Posterior vena cava (tissue), 2 donors: ENCODE results near the gene IRF4. TPM values are rescaled to one million over a fixed set of nuclear protein-coding genes. Genes with fewer than 3 reads are reported as not detected.

Source experiments
- DNase-seq: peaks from one replicate; pipeline ENCODE4 v3.0.0-alpha.2; 2020; ENCODE audit warnings: low spot score
- intact Hi-C, 2 donors: fragments of 100-400 bp; cut with DNase I; formaldehyde crosslinking; loops; one replicate each; pipeline versions ENCODE4 v1.14.1 to v1.14.2; 2022 to 2023
- total RNA-seq, 2 donors: library from RNA; stranded (reverse); fragmentation: NEBNext Ultra II Directional; extraction: Animal tissue kit (Norgen Biotek cat#: 25700); gene quantifications; one replicate each; pipeline ENCODE4 v1.2.1, GENCODE V29; 2021
- donor health status: DM: yes; HTN: yes; CAD: no.
- donor health status: DM: yes; HTN: yes; CAD: no.

Gene IRF4
- total RNA-seq, 2 donors from 2014 or later, result 1.7 to 2.7 TPM

DNA sequence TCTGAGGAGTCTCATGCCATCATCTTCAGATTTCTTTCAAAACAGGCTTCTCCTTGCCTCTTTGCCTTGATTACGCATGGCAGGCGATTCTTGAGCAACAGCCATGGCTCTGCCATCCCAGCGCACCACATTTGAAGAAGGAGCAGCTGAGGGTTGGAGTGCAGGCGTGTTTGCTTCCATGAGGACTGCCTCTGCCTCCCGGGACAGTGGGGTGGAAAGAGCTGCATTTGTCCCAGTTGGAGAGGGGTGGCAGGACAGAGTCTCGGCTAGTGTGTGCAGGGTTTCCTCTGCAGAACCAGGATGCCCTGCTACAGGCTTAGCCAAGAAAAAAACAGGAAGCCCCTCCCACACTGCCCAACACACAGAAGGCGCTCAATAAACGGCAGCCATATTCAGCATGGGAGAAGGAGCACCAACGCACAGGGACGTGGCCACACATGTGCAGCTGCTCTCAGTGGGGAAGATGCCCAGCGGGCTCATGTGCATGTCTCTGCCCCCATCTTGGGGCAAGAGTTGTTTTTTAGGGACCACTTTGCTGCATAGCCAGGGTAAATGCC lies 36.6 kb downstream of the IRF4 start:
- intact Hi-C loops, result no loop called here
- DNase-seq, result no peak

DNA sequence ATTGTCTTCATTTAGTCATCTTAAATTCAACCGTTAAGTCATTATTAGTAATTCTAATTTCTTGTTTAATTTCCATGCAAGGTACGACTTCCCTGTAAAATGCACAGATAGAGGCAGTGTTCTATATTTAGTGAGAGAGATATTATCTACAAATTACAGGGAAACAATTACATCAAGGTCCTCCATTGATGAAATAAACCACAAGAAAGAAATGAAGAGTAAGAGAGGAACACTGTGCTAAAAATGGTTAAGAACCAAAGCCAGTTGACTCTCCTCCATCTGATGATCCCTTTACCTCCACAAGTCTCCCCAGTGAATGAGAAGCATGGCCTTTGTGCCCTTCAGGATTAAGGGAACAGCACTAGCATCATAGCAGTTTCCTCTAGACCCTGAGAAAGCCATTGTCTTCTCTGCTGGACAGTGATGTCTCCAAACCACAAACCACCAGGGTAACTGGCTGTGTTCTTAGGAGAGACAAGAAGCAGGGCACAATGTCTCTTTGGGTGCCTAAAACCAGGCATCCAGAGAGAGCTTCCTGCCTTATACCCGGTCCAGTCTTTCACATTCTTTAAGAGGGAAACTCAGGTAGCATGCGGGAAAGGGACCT lies 38.1 kb downstream of the IRF4 start:
- intact Hi-C loops, result no loop called here
- no peak for DNase-seq

DNA sequence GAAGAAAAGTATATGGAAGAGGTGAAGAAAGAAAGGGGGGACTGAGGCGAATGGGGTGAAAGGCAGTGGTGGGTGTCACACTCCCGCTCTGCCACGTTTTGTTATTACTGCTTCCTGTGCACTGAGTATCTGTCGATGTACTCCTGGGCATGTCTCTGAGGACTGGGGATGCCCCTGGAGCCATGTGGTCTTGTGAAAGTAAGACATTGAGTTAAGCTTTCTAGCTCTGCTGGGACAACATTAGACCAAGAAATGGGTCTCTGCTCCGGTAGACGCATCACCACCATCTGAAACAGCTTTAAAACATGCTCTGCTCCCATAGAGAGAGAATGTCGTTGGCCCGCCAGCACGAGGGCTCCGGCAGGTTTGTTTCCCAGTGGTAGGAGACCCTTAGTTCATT lies 40.0 kb downstream of the IRF4 start:
- DNase-seq, result peak; percentile 54
- intact Hi-C loops, result no loop called here

DNA sequence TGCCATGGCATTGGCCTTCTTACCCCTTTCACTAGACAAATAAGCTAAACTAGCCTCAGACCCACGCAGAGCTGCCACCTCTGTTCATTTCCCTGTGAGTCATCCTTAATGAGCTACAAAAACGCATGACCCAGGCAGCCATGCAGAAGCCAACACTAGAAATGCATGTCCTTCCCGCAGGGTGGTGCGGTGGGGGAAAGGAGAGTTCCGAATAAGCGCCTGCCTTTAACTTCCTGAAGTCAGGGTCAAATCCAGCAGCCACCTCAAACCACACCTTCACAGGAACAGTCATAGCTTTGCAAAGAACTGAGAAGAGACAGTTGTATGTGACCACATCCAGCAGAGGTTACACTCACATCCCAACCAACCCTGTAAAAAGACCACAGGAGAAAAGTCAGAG lies 40.4 kb downstream of the IRF4 start:
- no peak for DNase-seq

DNA sequence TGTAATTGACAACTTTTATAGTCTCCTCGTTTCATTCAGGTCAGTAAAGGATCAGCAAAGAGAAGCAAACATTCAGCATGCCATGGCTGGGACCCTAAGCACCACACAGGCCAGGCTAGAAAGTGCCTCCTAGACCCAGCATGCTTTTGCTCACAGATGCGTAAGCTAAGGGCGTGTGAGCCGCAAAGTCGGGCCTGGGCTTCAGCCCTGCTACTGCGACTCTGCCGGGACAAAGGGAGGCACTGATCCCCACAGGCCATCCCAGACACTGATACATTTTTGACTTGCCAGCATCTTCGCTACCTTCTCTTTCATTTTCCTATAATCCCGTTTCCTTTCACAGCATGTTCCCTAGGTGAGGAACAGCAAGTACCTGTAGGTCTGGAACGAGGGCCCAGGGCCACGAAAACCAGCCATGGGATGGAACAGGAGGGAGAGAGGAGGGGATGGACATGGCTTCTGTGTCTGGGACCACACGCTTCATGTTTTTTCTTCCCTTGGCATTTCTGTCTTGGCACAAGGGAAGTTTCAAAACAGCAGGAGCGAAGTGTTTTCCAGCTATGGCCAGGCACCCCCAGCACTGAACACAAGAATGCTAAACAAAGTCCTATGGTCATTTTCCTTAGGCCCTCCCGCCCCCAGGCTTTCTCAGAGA lies 42.6 kb downstream of the IRF4 start:
- DNase-seq, result peak; percentile 69
- intact Hi-C loops, result no loop called here

More for the DNA sequence above, 40.4 kb downstream of the IRF4 start:
- intact Hi-C loops, result no loop called here

DNA sequence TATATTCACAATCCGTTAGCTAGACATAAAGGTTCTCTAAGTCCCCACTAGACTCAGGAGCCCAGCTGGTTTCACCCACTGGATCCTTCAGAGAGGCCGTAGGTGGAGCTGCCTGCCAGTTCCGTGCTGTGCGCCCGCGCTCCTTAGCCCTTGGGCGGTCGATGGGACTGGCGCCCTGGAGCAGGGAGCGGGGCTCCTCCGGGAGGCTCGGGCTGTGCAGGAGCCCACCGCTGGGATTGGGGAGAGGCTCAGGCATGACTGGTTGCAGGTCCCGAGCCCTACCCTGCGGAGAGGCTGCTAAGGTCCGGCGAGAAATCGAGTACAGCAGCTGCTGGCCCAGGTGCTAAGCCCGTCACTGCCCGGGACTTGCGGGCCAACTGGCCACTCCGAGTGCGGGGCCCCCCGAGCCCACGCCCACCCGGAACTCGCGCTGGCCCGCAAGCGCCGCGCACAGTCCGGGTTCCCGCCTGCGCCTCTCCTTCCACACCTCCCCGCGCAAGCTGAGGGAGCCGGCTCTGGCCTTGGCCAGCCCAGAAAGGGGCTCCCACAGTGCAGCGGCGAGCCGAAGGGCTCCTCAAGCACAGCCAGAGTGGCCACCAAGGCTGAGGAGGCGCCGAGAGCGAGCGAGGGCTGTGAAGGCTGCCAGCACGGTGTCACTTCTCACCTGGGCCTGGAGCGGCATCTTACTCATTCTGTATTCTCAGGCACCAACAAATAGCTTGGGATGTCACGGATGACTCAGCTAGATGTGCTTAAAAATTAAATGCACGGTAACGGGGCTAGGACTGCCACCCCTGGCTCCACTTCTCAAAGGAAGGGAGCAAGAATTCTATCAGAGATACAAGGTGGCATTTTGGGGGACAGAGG lies 44.1 kb downstream of the IRF4 start:
- intact Hi-C loops, result no loop called here
- peak; percentile 74 for DNase-seq

DNA sequence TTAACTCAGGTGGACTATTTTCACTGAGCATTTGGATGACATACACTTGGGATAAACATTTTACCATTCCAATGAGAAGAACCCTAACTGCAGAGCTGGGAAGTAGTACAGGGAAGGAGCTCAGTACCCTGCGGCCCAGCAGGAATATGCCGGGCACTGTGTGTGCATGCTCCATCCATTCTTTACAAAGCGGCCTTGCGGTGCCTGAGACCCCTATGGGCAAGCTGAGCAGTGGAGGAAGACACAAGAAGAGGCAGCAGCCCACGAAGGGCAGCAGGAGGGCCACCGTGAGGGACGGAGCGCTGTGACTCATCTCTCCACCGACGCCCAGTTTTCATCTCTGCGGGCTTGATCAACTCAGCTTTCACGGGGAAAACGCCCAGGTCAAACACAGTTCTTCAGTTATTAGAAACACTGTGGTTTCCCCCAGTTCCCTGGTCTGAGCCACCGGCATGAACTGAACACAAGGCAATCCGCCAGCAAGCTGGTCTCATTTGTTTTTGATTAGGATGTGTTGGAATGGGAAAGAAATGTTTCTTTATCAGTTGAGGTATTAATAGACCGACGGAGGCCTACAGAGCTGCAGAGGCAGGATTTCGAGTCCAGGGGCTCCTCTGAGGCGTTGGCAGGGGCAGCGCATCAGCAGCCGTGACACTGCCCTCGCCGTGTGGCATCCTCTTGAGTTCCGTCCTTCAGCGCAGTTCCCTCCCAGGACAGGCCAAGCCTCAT lies 44.9 kb downstream of the IRF4 start:
- intact Hi-C loops, result no loop called here
- peak; percentile 73 for DNase-seq

DNA sequence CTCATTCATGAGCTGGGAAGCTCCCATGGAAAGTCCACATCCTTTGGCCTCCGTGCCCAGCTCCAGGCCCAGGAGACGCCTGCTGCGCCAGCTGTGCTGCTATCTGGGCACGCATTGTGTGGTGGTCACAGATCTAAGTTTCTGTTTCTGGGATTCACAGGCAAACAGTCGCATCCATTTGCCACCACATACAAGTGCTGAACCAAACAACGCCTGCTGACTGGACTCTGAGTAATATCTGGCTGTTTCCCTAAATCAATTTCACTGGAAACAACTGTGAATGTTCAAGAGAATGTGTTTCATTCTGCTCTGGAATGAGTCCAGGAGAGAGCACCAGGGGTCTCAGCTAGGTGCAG lies 45.5 kb downstream of the IRF4 start:
- intact Hi-C loops, result no loop called here
- DNase-seq, result no peak

DNA sequence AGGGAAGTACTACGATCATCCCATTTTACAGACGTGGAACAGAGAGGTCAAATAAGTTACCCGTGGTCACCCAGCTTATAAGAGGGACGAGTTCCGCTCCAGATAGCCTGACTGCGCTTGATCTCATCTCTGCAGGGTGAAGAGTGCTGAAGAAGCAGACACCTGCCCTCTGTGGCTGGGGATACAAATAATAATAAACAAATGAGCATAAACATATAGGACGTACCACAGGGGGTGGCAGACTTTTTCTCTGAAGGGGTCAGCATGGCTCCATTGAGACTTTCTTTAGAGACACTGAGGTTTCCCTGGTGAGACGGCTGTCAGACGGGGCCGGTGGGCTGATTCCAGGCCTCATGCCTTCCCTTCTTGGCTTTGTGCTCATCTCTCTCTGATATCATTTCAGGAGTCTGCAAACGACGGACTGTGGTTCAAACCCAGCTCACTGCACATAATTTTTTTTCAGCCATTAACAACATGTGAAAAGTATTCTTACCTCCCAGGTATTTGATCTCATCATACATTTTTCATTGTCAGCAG lies 47.1 kb downstream of the IRF4 start:
- intact Hi-C loops, result no loop called here
- no peak for DNase-seq

DNA sequence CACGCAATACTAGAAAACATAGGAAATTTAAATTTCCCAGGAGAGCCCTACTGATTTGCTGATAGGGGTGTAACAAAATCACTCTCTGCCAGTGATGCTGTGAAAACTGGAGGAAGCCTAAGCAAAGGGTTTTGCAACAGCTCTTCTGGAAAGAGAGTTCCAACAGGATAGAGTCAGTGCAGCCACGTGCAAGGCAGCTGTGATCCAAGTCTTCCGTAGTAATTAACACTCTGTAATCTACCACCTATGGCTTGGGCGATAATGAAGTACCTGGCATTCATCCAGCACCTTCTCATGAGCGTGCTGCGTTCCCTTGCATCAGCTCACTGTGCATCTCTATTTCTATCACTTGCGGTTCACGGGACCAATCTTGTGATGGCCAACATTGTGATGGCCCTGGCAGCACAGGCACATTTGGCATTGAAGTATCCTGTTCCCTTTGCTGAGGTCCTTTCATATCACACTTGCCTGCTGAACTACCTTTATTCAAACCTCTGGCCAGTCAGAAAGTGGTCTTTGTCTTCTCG lies 48.2 kb downstream of the IRF4 start:
- intact Hi-C loops, result no loop called here
- peak; percentile 62 for DNase-seq

DNA sequence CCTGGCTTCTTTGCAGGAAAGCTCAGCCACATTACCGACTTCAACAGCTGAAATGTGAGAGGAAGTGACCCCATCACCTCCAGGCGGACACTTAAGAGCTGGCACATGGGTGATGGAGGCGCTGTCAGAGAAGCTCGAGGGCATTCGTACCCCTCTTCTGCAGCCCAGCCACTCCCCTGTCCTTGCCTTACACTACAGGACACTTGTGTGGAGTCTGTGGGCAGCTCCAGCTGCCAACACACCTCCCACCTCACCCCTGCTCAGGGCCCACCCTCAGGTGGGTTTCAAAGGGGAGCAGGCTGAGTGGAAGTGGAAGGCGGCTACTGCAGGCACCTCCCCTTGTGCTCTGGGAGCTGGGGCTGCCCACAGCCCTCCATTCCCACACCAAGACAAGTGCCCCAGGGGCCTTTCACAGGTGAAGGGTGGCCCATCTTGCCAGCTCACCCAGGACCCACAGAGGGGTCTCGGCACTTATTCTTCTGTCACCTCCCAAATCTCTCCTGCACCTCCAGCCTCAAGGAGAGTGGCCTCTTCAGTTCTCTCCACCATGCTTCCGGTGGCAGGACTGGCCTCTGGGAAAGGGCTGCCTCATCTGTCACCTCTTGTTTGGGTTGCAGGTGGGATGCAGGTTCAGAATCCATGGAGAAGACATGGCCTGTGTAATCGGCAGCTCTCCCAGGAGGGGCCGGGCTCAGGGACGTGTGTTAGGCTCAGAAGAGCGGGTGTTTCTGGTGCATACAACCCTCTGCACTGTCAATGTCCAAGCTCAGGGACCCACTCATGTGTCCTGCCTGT lies 49.8 kb downstream of the IRF4 start:
- intact Hi-C loops, result no loop called here

DNA sequence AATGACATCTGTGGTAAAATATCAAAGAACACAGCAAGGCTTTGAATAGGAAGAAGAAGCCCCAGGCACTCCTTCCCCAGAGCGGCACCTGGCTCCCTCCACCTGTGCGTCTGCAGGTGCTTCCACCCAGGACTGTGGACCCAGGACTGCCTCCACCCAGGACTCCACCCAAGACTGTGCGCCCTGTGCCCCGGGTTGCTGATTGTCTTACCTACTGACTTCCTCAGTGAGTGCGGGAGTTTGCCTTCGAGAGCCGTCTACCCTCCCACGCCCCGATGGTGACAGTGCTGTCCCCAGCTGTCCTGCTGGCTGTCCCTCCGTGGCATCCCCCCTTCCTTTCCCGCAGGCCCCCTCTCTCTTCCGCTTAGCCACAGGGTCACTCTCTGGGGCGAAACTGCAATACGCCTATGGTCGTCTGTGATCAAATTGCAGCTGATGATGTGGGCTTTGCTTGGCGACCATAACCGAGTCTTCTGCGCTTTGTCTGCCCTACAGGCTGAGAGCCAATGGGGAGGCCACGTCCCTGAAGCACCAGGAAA lies 52.1 kb downstream of the IRF4 start:
- intact Hi-C loops, result no loop called here
- no peak for DNase-seq

More for the DNA sequence above, 49.8 kb downstream of the IRF4 start:
- no peak for DNase-seq

DNA sequence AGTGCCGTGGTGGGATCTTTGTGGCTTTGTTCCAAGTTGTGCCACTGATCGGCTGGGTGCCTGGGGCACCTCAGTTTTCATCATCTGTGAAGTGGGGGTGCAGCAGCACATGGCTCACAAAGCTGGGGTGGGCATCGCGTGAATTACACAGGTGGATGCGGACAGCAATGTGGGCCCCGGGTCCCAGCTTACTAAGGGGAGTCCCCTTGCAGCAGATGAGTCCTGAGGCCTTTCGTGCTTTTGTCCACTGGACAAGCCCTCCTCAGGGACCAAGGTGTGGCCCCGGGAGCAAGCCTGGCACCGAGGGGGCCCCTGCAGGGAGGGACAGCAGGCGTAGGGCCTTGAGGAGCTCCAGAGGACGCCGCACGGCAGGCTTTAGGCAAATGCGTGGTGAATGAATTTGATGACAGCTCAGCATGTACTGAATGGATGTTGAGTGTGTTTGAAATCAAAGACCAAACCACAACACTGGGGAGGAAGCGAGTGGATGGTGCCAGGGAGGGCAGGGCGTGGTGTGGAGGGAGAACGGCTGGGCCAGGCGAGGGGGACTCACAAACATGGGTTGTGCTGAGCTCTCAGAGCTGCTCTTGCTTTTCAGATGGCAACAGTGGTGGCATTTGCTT lies 53.2 kb downstream of the IRF4 start:
- DNase-seq, result no peak
- intact Hi-C loops, result no loop called here

DNA sequence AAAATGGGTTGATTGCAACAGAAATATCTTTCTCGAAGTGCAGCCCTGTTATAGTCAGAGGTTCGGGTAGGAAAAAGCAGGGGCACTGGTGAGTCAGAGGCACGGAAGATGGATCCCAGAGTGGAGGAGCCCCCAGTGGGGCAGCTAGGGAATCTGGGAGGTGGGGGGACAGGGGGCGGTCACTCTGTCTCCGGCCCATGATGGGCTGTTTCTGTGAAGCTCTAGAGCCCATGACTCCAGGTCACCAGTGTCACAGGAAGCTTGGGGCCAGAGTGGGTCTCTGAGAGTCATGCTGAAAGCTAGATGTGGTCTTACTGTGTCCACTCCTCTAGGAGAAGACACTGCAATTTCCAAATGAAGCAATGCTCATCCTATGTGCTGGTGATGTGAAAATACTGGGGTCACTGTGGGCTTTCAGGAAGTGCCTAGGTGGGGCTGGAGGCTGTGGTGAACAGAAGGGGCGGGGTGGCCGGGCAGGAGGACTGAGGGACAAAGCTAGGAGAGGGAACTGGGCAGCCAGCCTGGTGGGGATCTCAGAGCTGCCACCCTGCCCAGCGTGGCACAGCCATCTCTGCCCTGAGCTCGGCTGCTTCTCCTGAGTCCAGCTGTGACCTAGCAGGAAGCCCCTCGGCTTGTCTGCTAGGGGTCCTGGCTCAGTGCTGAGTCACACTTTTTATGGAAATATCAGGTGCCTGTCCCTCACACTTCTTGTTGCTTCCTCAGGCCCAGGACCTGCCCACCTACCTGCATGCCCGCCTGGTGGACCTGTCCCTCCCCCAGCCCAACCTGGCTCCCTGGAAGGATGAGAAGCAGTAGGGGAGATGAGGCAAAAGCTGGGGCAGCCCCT lies 54.2 kb downstream of the IRF4 start:
- intact Hi-C loops, result no loop called here
- DNase-seq, result no peak

DNA sequence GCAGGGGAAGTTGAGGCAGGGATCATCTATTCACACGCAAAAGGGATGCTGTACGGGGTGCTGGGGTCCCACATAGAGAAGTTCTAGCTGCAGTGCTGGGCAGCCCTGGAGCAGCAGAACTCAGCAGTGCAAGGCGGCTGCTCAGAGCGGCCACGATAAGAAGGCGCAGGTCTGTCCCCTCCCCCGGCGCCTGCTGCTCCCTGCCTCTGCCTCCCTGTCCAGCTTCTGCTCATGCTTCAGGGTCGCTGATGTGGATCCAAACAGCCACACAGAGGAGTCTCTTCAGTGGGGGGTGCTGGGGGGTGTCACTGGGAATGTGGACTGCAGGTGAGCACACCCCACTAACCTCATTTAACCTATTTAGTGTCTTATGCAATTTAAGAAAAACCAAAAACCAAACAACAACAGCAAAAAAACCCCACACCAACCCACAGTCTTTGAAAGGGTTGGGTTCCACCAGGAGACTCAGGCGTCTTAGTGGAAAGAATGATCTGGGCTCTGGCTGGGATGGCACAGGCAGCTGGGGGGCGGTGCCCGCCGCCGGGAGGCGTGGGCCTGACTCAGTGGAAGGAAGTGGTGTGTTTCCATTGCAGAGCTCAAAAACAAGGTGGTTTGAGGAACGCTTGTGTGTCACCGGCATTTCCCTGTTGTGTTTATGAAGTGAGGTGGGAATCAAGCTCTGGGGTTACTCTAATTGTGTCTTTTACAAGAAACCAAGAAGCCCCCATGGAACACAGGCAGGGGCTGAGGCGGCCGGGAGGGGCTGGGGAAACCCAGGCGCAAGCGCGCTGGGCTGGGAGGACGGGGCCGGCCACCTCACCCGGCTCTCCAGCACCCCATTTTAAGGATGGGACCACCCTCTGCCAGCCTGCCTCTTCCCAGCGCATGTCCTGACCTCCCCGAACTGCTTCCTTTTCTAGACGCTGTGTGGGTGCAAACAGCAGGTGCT lies 55.1 kb downstream of the IRF4 start:
- DNase-seq, result no peak
- intact Hi-C loops, result no loop called here
